Stimulated activated CD8-positive, alpha-beta memory T cell treated with anti-CD3 and anti-CD28 coated beads, Interleukin-7, amount 100 ng/mL, for 48 hours (primary cell): Measurements from ENCODE around the gene DNAJB8.

Source experiments
- DNase-seq, 2 donors: peaks; one replicate each; pipeline ENCODE4 v3.0.0-alpha.2; 2020; ENCODE audit warnings: low read depth in 1 of 2; ENCODE audit errors: extremely low read depth in 1 of 2

Gene DNAJB8

GRCh38 chr3:128484404-128485281 is 18.0 kb upstream of the DNAJB8 start:
- no peak for DNase-seq

- DNase-seq, result no peak
Observed at GRCh38 chr3:128483657-128484403, 17.1 kb upstream of the DNAJB8 start.

- no peak for DNase-seq
Observed at GRCh38 chr3:128482666-128483656, 16.3 kb upstream of the DNAJB8 start.

GRCh38 chr3:128482175-128482574 is 15.5 kb upstream of the DNAJB8 start:
- no peak for DNase-seq

- no peak for DNase-seq
Observed at GRCh38 chr3:128481438-128481942, 14.8 kb upstream of the DNAJB8 start.

GRCh38 chr3:128480717-128481437 is 14.2 kb upstream of the DNAJB8 start:
- DNase-seq, result no peak

- no peak for DNase-seq
Observed at GRCh38 chr3:128480278-128480677, 13.6 kb upstream of the DNAJB8 start.

GRCh38 chr3:128479558-128480086 is 12.9 kb upstream of the DNAJB8 start:
- no peak for DNase-seq

- no peak for DNase-seq
Observed at GRCh38 chr3:128478576-128479506, 12.2 kb upstream of the DNAJB8 start.

- DNase-seq, result no peak
Observed at GRCh38 chr3:128476659-128477058, 10.0 kb upstream of the DNAJB8 start.

GRCh38 chr3:128475355-128475754 is 8.7 kb upstream of the DNAJB8 start:
- no peak for DNase-seq

GRCh38 chr3:128473737-128474136 is 7.0 kb upstream of the DNAJB8 start:
- DNase-seq, result no peak

GRCh38 chr3:128473180-128473519 is 6.5 kb upstream of the DNAJB8 start:
- DNase-seq, result no peak

GRCh38 chr3:128472449-128473179 is 5.9 kb upstream of the DNAJB8 start:
- no peak for DNase-seq

- DNase-seq, result no peak
Observed at GRCh38 chr3:128471720-128472119, 5.0 kb upstream of the DNAJB8 start.

GRCh38 chr3:128471110-128471509 is 4.4 kb upstream of the DNAJB8 start:
- no peak for DNase-seq

GRCh38 chr3:128470134-128470899 is 3.6 kb upstream of the DNAJB8 start:
- no peak for DNase-seq
